PFSK-1 (cell line): ENCODE data around the gene NCOR1.

Experiments
- POLR2AphosphoS5 ChIP-seq: IDR thresholded peaks from 2 replicates; pipeline ENCODE4 v1.6.1; 2012; ENCODE audit warnings: low read depth, mild to moderate bottlenecking, control low read depth, low read length, moderate library complexity
- REST ChIP-seq, 2 experiments: IDR thresholded peaks; 2 replicates each; pipeline versions ENCODE4 v1.6.1 to v1.8.0; 2011 to 2012; ENCODE audit warnings: low read depth in 2 of 2, low read length in 2 of 2, control low read depth in 1 of 2, inconsistent platforms in 1 of 2, mild to moderate bottlenecking in 1 of 2, moderate library complexity in 1 of 2; ENCODE audit not compliant: insufficient read depth in 1 of 2
- SIN3A ChIP-seq: IDR thresholded peaks from 2 replicates; pipeline ENCODE4 v1.6.1; 2012; ENCODE audit warnings: mild to moderate bottlenecking, low read length, moderate library complexity, borderline replicate concordance; ENCODE audit not compliant: insufficient read depth
- TAF1 ChIP-seq: IDR thresholded peaks from 2 replicates; pipeline ENCODE4 v1.6.1; 2012; ENCODE audit warnings: low read length, control low read depth, borderline replicate concordance; ENCODE audit not compliant: insufficient read depth

GRCh38 chr17:16086957-16087356, 128.4 kb downstream of the NCOR1 start:
- TF ChIP-seq POLR2AphosphoS5, result no peak
- TF ChIP-seq TAF1, result no peak
- no peak for TF ChIP-seq REST (IDR thresholded peaks at IDR 0.05; ENCODE audit: insufficient read depth in 1 of 2, low read depth in 2 of 2, low read length in 2 of 2)
- no peak for TF ChIP-seq SIN3A
